Mucosa of stomach (tissue), 1 donor: ENCODE results near the gene EXOC3.

Source experiments
- H3K27me3 ChIP-seq: one replicate; pipeline ENCODE4 v1.7.0; 2013; ENCODE audit warnings: mild to moderate bottlenecking, low read length; ENCODE audit not compliant: control insufficient read depth, insufficient read depth
- H3K36me3 ChIP-seq: one replicate; pipeline ENCODE4 v1.7.0; 2013; ENCODE audit warnings: low read length; ENCODE audit not compliant: control insufficient read depth, insufficient read depth
- H3K4me1 ChIP-seq: one replicate; pipeline ENCODE4 v1.7.0; 2013; ENCODE audit warnings: mild to moderate bottlenecking, low read length; ENCODE audit not compliant: control insufficient read depth, insufficient read depth
- H3K4me3 ChIP-seq: one replicate; pipeline ENCODE4 v1.7.0; 2013; ENCODE audit warnings: low read length
- H3K9ac ChIP-seq: one replicate; pipeline ENCODE4 v1.7.0; 2013; ENCODE audit warnings: mild to moderate bottlenecking, low read length, moderate library complexity
- H3K9me3 ChIP-seq: one replicate; pipeline ENCODE4 v1.7.0; 2013; ENCODE audit warnings: mild to moderate bottlenecking, low read length, moderate library complexity; ENCODE audit not compliant: control insufficient read depth
- donor health status: Pancreatic carcinoma.

EXOC3 gene

GRCh38 chr5:448766-449090 is 5.8 kb downstream of the EXOC3 start:
- H3K4me3 ChIP-seq = no peak overlapping the region

GRCh38 chr5:449151-449550 is 6.2 kb downstream of the EXOC3 start:
- Histone ChIP-seq H3K27me3 (no peaks in the 10 kb centered on the region), H3K4me1 (peaks cover 5% of the 10 kb centered on the region), H3K9ac (no peak overlapping the region), H3K36me3 (peaks cover 8% of the 10 kb centered on the region), H3K4me3 (no peak overlapping the region), H3K9me3 (no peaks in the 10 kb centered on the region)

More at GRCh38 chr5:448766-449090, 5.8 kb downstream of the EXOC3 start:
- Histone ChIP-seq H3K36me3 (peaks cover 8% of the 10 kb centered on the region), H3K9ac (no peak overlapping the region), H3K9me3 (no peaks in the 10 kb centered on the region), H3K4me1 (peaks cover 9% of the 10 kb centered on the region), H3K27me3 (no peaks in the 10 kb centered on the region)

- H3K4me1 ChIP-seq = no peaks in the 10 kb centered on the region
- no peak overlapping the region for H3K4me3 ChIP-seq
- no peaks in the 10 kb centered on the region for H3K27me3 ChIP-seq
- no peaks in the 10 kb centered on the region for H3K9me3 ChIP-seq
- no peak overlapping the region for H3K9ac ChIP-seq
- H3K36me3 ChIP-seq = peaks cover 8% of the 10 kb centered on the region
These were observed 8.8 kb downstream of the EXOC3 start for GRCh38 chr5:451587-452458.

GRCh38 chr5:452978-453710 is 10.2 kb downstream of the EXOC3 start:
- no peaks in the 10 kb centered on the region for H3K27me3 ChIP-seq
- H3K9ac ChIP-seq = no peak overlapping the region
- no peak overlapping the region for H3K4me3 ChIP-seq
- H3K36me3 ChIP-seq = peaks cover 8% of the 10 kb centered on the region
- H3K9me3 ChIP-seq = no peaks in the 10 kb centered on the region
- H3K4me1 ChIP-seq = no peaks in the 10 kb centered on the region

GRCh38 chr5:453725-454481 is 10.9 kb downstream of the EXOC3 start:
- Histone ChIP-seq H3K9ac (no peak overlapping the region), H3K4me3 (no peak overlapping the region), H3K36me3 (peaks cover 8% of the 10 kb centered on the region)

GRCh38 chr5:454936-455335 is 12.0 kb downstream of the EXOC3 start:
- Histone ChIP-seq H3K9ac (no peak overlapping the region), H3K4me1 (no peaks in the 10 kb centered on the region), H3K36me3 (peaks cover 8% of the 10 kb centered on the region), H3K4me3 (no peak overlapping the region), H3K9me3 (no peaks in the 10 kb centered on the region), H3K27me3 (no peaks in the 10 kb centered on the region)

More at GRCh38 chr5:453725-454481, 10.9 kb downstream of the EXOC3 start:
- Histone ChIP-seq H3K27me3 (no peaks in the 10 kb centered on the region), H3K4me1 (no peaks in the 10 kb centered on the region), H3K9me3 (no peaks in the 10 kb centered on the region)

GRCh38 chr5:455806-456205 is 12.8 kb downstream of the EXOC3 start:
- Histone ChIP-seq H3K9ac (no peak overlapping the region), H3K4me1 (no peaks in the 10 kb centered on the region), H3K27me3 (no peaks in the 10 kb centered on the region), H3K36me3 (peaks cover 8% of the 10 kb centered on the region), H3K4me3 (no peak overlapping the region), H3K9me3 (no peaks in the 10 kb centered on the region)

- H3K4me3 ChIP-seq = no peak overlapping the region
- H3K27me3 ChIP-seq = no peaks in the 10 kb centered on the region
- no peaks in the 10 kb centered on the region for H3K4me1 ChIP-seq
- H3K9ac ChIP-seq = no peak overlapping the region
- no peaks in the 10 kb centered on the region for H3K9me3 ChIP-seq
- H3K36me3 ChIP-seq = peaks cover 8% of the 10 kb centered on the region
These were observed 13.6 kb downstream of the EXOC3 start for GRCh38 chr5:456351-457194.

- Histone ChIP-seq H3K36me3 (peaks cover 8% of the 10 kb centered on the region), H3K27me3 (no peaks in the 10 kb centered on the region), H3K9ac (no peak overlapping the region)
These were observed 14.4 kb downstream of the EXOC3 start for GRCh38 chr5:457195-457961.

GRCh38 chr5:458547-459353 is 15.8 kb downstream of the EXOC3 start:
- Histone ChIP-seq H3K36me3 (peaks cover 8% of the 10 kb centered on the region), H3K9me3 (no peaks in the 10 kb centered on the region), H3K4me3 (no peak overlapping the region), H3K9ac (no peak overlapping the region), H3K4me1 (no peaks in the 10 kb centered on the region), H3K27me3 (no peaks in the 10 kb centered on the region)

More at GRCh38 chr5:457195-457961, 14.4 kb downstream of the EXOC3 start:
- H3K9me3 ChIP-seq = no peaks in the 10 kb centered on the region
- no peaks in the 10 kb centered on the region for H3K4me1 ChIP-seq
- no peak overlapping the region for H3K4me3 ChIP-seq
